ENCODE results near the gene UBE2E1.
A peak's percentile ranks its signal among the peaks of the same experiment; 100 is the strongest.
"Not testable (repeated sequence)": the region's sequence is repeated elsewhere in the genome, so short reads cannot be mapped to it uniquely, and the experiment has no call there.

Gene UBE2E1

DNA sequence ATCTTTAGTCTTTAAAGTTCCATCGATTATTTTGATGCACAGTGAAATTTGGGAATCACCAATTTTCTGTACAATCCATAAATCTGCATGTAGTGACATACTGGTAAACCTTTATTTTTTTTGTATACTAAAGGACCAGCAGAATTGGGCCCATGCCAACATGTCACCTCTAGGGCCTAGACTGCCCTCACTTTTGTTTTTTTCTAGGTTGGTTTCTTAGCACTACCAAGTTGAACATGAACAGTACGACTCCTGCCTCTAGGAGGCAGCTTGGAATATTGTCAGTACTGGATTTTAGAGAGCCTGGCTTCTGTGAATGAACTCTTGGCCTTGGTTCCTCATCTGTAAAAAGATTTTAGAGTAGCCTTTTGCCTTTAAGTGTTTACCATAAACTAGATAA, 78.7 kb downstream of the UBE2E1 start:
- peak; percentile 55 for DNase-seq

DNA sequence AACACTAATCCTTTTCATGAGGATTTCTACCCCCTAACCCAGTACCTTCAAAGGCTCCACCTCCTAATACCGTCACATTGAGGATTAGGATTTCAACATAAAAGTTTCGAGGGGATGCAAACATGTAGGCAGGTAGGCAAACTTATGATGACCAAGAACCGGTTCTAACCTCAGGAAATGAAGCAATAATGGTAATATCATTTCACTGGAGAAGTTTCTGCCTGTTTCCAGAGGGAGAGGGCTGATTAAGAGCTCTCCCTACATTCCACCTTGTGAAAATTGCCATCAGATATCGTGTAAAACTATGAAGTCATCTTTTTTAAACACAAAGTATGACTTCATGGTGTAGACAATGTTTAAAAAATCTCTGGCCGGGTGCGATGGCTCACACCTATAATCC, 79.5 kb downstream of the UBE2E1 start:
- no peak for DNase-seq

- DNase-seq = no peak
Observed at GRCh38 chr3:23886311-23886710, 80.6 kb downstream of the UBE2E1 start.

DNA sequence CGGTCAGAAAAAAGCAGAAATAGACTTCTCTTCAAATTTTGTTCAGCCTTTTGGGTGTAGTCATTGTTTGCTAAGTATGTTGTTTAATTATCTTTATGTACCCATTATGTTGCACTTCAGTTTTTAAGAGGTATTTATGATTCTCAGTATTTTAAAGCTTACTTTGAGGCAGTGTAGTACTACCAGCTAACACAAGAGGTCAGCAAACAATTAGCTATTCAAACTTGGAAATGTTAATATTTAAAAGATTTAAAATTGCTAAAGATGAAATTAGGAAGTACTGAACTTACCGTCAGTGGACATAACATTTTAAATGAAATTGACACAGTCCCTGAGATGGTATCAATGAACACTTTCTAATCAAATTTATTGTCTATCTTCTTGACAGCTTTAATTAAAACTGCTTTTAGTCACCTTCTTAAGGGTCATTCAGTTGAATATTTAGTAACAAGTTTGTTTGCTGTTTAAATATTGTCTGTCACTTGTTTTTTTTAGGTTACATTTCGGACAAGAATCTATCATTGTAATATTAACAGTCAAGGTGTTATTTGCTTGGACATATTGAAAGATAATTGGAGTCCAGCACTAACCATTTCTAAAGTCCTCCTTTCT, 83.0 kb downstream of the UBE2E1 start:
- DNase-seq = peak; percentile 64

- no peak for DNase-seq
Observed at GRCh38 chr3:23889386-23889785, 83.6 kb downstream of the UBE2E1 start.

DNA sequence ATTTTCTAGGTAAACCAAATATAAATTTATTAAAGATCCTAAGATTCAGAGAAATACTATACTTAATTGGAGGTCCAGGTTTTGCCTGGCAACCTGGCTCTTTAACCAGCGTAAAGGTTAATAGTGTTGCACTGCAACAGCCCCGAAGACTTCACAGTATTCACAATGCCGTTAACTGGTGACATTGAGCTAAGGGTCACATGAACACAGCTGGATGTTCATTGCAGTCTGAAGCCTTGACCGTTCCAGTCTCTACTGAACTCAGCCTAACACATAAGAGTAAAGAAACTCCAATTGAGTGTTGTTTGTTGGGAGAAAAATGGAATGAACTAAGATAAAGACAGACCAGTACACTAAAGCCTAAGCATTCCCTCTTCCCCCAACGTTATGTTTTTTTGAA, 84.2 kb downstream of the UBE2E1 start:
- DNase-seq = no peak

- no peak for DNase-seq
Observed at GRCh38 chr3:23894254-23895061, 88.7 kb downstream of the UBE2E1 start.

- no peak for DNase-seq
Observed at GRCh38 chr3:23895181-23895580, 89.4 kb downstream of the UBE2E1 start.

DNA sequence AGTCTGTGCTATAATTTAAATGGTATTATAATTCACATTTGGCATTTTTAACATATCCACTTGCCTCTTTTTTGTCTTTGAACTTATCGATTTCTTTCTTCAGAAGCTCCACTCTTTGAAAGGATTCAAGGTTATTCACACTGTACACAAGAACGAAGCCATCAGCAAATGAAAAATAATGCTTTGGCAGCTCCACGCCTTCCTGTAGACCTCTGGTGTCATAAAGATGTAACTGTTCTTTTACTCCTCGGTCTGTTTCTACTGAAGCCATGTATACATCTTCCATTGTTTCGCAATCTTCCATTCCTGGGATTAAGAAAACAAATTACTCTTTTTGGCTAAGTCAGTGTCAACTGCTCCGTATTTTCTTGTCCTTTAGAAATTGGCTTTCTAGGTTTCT, 95.0 kb downstream of the UBE2E1 start:
- no peak for DNase-seq

GRCh38 chr3:23904545-23904944, 98.8 kb downstream of the UBE2E1 start:
- DNase-seq = peak; percentile 52

DNA sequence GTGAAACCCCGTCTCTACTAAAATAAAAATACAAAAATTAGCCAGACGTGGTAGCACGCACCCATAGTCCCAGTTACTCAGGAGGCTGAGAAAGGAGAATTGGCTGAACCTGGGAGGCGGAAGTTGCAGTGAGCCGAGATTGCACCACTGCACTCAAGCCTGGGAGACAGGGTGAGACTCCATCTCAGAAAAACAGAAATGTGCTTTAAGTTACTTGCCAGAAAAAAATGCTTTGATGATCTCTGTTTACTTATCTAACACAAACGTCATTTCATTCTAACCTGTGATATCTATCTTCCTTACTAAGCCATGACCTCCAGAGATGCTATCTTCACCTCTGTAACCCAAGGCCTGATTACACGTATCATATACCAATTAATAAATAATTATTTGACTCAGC, 103.6 kb downstream of the UBE2E1 start:
- no peak for DNase-seq

DNA sequence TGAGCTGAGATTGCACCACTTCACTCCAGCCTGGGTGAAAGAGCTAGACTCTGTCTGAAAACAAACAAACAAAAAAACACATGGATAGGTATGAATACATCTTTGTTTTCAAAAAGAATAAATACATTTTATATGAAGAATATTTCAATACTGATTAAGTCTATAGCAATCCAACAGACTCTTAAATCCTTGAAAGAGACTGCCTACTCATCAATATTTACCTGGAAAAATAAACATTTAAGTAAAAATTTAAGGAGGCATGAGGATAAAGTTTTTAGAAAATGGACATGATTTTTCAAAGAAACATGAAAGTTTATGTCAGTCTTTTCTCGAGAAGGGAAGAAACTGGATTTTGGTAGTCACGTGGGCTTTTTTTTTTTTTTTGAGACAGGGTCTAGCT, 105.6 kb downstream of the UBE2E1 start:
- DNase-seq = no peak

DNA sequence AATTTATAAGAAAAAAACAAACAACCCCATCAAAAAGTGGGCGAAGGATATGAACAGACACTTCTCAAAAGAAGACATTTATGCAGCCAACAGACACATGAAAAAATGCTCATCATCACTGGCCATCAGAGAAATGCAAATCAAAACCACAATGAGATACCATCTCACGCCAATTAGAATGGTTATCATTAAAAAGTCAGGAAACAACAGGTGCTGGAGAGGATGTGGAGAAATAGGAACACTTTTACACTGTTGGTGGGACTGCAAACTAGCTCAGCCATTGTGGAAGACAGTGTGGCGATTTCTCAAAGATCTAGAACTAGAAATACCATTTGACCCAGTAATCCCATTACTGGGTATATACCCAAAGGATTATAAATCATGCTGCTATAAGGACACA, 106.6 kb downstream of the UBE2E1 start:
- DNase-seq = not testable (repeated sequence)

DNA sequence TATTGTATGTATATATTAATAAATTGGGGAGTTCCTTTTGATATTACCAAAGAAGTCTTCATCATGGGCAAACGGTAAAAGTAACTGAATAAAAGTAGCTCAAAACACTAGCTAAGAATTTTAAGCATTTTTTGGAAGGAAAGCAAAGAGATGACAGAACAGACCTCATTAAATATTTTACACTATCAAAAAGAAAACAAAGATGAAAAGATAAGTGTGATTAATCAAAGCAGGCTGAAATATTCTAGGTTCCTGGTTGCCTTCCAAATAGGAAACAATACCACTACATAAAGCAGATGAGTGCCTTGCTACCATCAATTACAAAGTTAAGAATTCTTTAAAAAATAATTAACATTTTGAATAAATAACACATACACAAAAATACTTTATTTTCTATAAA, 107.4 kb downstream of the UBE2E1 start:
- DNase-seq = no peak

- DNase-seq = no peak
Observed at GRCh38 chr3:23913873-23914743, 108.4 kb downstream of the UBE2E1 start.

DNA sequence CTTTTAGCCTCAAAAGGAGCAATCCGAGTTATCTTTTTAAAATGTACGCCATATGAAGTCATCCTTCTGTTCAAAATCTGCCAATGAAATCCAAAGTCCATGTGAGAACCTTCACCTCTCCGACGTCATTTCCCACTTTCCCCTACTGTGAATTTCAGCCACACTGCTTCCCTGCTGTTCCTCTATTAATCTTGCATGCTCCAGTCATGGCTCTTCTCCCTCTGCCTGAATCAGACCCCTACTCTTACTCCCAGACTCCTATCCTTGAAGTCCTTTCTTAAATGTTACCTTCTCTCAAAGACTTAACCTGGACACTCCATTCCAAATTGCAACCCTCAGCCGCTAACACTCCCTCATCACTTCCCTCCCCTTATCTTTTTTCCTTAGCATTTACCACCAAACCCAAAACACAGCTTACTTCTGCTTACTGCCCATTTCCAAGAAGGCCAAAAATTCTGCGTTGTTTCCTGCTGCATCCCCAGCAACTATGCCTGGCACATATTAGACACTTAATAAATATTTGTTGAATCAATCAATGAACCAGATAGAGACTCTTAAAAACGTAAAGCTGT, 109.9 kb downstream of the UBE2E1 start:
- peak; percentile 32 for DNase-seq

DNA sequence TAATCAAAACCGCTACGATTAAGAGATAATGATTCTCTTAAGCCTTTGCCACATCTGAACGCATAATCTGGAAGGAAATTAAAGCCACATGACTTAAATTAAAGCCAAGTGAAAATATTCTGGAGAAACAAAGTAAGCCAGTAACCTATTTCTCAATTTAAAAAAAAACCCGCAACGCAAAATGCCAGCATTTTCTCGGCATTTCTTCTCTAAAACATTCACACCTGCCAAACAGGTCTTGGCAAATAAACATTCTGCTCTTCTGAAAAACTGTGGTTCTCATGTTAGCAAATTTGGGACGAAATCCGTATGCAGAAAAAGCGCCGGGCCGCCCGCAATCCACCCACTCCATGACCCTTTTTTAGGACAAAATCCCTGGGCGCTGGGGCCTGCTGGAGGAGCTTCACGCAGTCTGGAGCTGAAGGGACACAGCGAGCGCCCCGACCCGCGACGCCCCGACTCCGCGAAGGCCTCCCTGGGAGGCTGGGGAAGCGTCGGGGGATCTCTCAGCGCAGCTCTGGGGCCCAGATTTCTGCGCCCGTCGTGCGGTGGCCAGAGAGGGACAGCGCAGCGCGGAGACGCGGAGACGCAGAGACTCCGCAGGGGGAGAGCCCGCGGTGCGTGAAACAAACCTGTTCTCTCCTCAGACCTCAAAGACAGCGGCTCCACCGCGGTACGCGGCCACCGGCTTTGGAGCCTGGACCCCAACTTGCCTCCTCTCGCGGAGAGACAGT, 110.6 kb downstream of the UBE2E1 start:
- DNase-seq = peak; percentile 48

DNA sequence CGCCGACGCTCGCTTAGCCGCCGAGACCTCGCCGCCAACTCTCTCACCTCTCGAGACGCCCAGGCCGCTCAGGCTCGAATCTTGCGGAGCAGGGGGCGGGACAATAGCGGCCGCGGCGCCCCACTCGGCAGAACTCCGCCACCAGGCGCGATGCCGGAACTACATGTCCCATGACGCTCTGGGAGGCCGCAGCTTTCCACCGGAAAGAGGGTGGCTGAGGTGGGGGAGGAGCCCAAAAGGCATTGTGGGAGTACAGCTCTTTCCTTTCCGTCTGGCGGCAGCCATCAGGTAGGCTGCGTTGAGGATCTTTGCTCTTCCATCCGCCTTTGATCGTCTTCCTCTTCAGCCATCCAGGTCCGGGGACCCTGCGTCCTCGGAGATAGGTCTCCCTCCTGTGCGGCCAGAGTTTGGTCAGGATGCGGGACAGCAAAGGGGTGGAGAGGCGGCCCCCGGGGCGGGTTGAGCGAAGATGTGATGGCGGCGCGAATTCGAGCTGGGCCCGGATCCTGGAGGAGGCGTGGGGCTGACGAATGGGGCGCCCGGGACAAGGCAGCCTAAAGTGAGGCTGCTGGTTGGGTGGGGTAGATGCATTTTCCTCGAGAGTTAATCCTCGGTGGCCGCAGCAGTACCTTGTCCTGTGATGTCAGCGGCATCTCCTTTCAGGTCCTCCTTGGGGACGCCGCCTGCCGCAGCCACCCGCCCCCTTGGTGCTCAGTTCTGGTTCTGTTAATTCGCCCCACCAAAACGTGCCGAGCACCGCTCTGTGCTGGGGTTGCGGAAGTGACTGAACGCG, 111.3 kb downstream of the UBE2E1 start, which contains the start of the genes NKIRAS1 and RPL15:
TSS of gene NKIRAS1 (minus strand) at position 105 of the 793 bp plus-strand sequence. CDS start 6,086 bp downstream, outside the sequence.
TSS of gene RPL15 (plus strand) at position 247 of the 793 bp plus-strand sequence. CDS start 728 bp downstream, outside the sequence.
- DNase-seq = peak; percentile 99

- peak; percentile 81 for DNase-seq
Observed at GRCh38 chr3:23917679-23918303, 112.0 kb downstream of the UBE2E1 start.

- DNase-seq = not testable (repeated sequence)
Observed at GRCh38 chr3:23918331-23918730, 112.6 kb downstream of the UBE2E1 start.

- DNase-seq = no peak
Observed at GRCh38 chr3:23919628-23920027, 113.9 kb downstream of the UBE2E1 start.

Data from hematopoietic multipotent progenitor cell treated with erythropoietin and hydrocortisone succinate and interleukin-3 and kit ligand, for 6 days (in vitro differentiated cells).